Neural progenitor cell (in vitro differentiated cells): ENCODE measurements around the gene CFL2. TPM values are rescaled to one million over a fixed set of nuclear protein-coding genes. Genes with fewer than 3 reads are reported as not detected.
"Not testable (repeated sequence)": the region's sequence is repeated elsewhere in the genome, so short reads cannot be mapped to it uniquely, and the experiment has no call there.

Source experiments
- DNase-seq: peaks from one replicate; pipeline ENCODE4 v3.0.0-alpha.2; 2016; ENCODE audit warnings: low spot score
- H2AFZ ChIP-seq: fragments of 200-600 bp; sonication (generic); replicated peaks from 2 replicates; pipeline ENCODE4 v1.6.1; 2016; ENCODE audit warnings: antibody characterized with exemption
- H3F3A ChIP-seq: fragments of 200-600 bp; sonication (generic); 2 replicates; pipeline ENCODE4 v1.6.1; 2016; ENCODE audit warnings: antibody characterized with exemption, low read depth
- H3K27ac ChIP-seq: fragments of 200-600 bp; sonication (generic); 2 replicates; pipeline ENCODE4 v1.5.1; 2016; ENCODE audit warnings: mild to moderate bottlenecking
- H3K27me3 ChIP-seq: fragments of 200-600 bp; sonication (generic); 2 replicates; pipeline ENCODE4 v1.6.1; 2016; ENCODE audit warnings: mild to moderate bottlenecking, moderate library complexity
- H3K36me3 ChIP-seq: fragments of 200-600 bp; sonication (generic); 2 replicates; pipeline ENCODE4 v1.5.1; 2016
- H3K4me1 ChIP-seq: fragments of 200-600 bp; sonication (generic); 2 replicates; pipeline ENCODE4 v1.6.1; 2016; ENCODE audit warnings: mixed run types
- H3K4me2 ChIP-seq: fragments of 200-600 bp; sonication (generic); 2 replicates; pipeline ENCODE4 v1.6.1; 2016
- H3K4me3 ChIP-seq: fragments of 200-600 bp; sonication (generic); 2 replicates; pipeline ENCODE4 v1.5.1; 2016
- H3K79me2 ChIP-seq: fragments of 200-600 bp; sonication (generic); 2 replicates; pipeline ENCODE4 v1.6.1; 2016; ENCODE audit warnings: low read depth
- H3K9ac ChIP-seq: fragments of 200-600 bp; sonication (generic); 2 replicates; pipeline ENCODE4 v1.6.1; 2016
- H3K9me3 ChIP-seq: fragments of 200-600 bp; sonication (generic); 2 replicates; pipeline ENCODE4 v1.5.1; 2016; ENCODE audit warnings: low read depth
- H4K20me1 ChIP-seq: fragments of 200-600 bp; sonication (generic); 2 replicates; pipeline ENCODE4 v1.6.1; 2016; ENCODE audit warnings: low read depth
- H3K27ac Mint-ChIP-seq: 3 replicates; pipeline ENCODE4 v1.8.0; 2021; ENCODE audit warnings: mixed read lengths
- H3K27me3 Mint-ChIP-seq: 2 replicates; pipeline ENCODE4 v1.8.0; 2022; ENCODE audit warnings: low read depth, mild to moderate bottlenecking, inconsistent platforms, moderate library complexity, mixed read lengths; ENCODE audit not compliant: insufficient read depth
- H3K36me3 Mint-ChIP-seq: 3 replicates; pipeline ENCODE4 v1.8.0; 2021; ENCODE audit warnings: mixed read lengths
- H3K4me1 Mint-ChIP-seq: 3 replicates; pipeline ENCODE4 v1.8.0; 2021; ENCODE audit warnings: mixed read lengths
- H3K4me3 Mint-ChIP-seq: 3 replicates; pipeline ENCODE4 v1.8.0; 2021; ENCODE audit warnings: mild to moderate bottlenecking, moderate library complexity, mixed read lengths
- H3K9me3 Mint-ChIP-seq: 3 replicates; pipeline ENCODE4 v1.8.0; 2020; ENCODE audit warnings: mixed read lengths
- CTCF ChIP-seq: fragments of 200-600 bp; sonication (generic); IDR thresholded peaks from 2 replicates; pipeline ENCODE4 v1.5.1; 2017; ENCODE audit warnings: antibody characterized with exemption, mild to moderate bottlenecking
- EZH2 ChIP-seq: fragments of 200-600 bp; sonication (generic); IDR thresholded peaks from 2 replicates; pipeline ENCODE4 v1.6.1; 2017; ENCODE audit warnings: antibody characterized with exemption, mild to moderate bottlenecking, moderate library complexity
- EZH2phosphoT487 ChIP-seq: fragments of 200-600 bp; sonication (generic); IDR thresholded peaks from 2 replicates; pipeline ENCODE4 v1.6.1; 2017; ENCODE audit warnings: antibody characterized with exemption
- total RNA-seq: library from RNA; depleted of rRNA; stranded (reverse); fragments of >200 nt; gene quantifications from 2 replicates; pipeline ENCODE4 v1.2.3, GENCODE V29; 2015; ENCODE audit warnings: low replicate concordance

CFL2 gene
- total RNA-seq, 1 donor from 2014 or later, result 105 TPM

- Histone ChIP-seq H3K4me1 (no peaks in the 10 kb centered on the region), H4K20me1 (no peaks in the 10 kb centered on the region), H3K4me3 (no peak overlapping the region), H3K27me3 (no peaks in the 10 kb centered on the region), H3F3A (no peaks in the 10 kb centered on the region), H3K36me3 (no peaks in the 10 kb centered on the region), H2AFZ (no peak overlapping the region), H3K27ac (no peak overlapping the region), H3K9me3 (no peaks in the 10 kb centered on the region), H3K9ac (no peak overlapping the region), H3K79me2 (no peaks in the 10 kb centered on the region), H3K4me2 (no peak overlapping the region)
- Mint-ChIP-seq H3K36me3 (no peaks in the 10 kb centered on the region), H3K9me3 (peaks cover 4% of the 10 kb centered on the region), H3K4me1 (no peaks in the 10 kb centered on the region), H3K27me3 (no peaks in the 10 kb centered on the region), H3K4me3 (no peak overlapping the region), H3K27ac (no peak overlapping the region)
- TF ChIP-seq CTCF (no peak), EZH2phosphoT487 (no peak), EZH2 (no peak)
- DNase-seq, result no peak
Observed at GRCh38 chr14:34742270-34743115, 28.1 kb upstream of the CFL2 start.

DNA sequence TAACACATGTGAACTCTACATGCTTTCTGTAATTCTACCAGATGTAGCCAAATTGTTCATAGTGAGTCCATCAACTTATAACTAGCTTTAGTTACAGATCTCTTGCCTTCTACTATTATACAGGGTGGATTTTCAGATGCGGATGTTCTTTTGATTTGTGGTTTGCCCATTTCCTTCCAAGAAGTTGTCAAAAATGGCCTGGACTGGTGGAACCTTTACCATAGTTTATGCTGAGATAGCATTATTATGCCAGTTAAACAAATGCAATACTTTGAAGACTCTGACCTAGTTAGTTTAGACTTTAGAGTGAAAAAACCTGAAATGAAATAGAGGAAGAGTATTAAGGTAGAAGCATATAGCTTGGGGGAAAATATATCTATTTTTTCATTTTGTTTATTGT, 27.4 kb upstream of the CFL2 start:
- no peaks in the 10 kb centered on the region for H3K79me2 ChIP-seq
- no peaks in the 10 kb centered on the region for H3K4me1 Mint-ChIP-seq
- no peaks in the 10 kb centered on the region for H3K27me3 Mint-ChIP-seq
- no peak for DNase-seq
- no peak overlapping the region for H3K27ac Mint-ChIP-seq
- H3K9me3 Mint-ChIP-seq, result peaks cover 4% of the 10 kb centered on the region
- no peaks in the 10 kb centered on the region for H3K36me3 Mint-ChIP-seq
- no peak overlapping the region for H2AFZ ChIP-seq
- no peaks in the 10 kb centered on the region for H3K36me3 ChIP-seq
- H3K9ac ChIP-seq, result no peak overlapping the region
- H3K27ac ChIP-seq, result no peak overlapping the region
- no peaks in the 10 kb centered on the region for H4K20me1 ChIP-seq
- no peak overlapping the region for H3K4me3 ChIP-seq
- no peaks in the 10 kb centered on the region for H3F3A ChIP-seq
- H3K4me1 ChIP-seq, result no peaks in the 10 kb centered on the region
- no peaks in the 10 kb centered on the region for H3K27me3 ChIP-seq
- TF ChIP-seq EZH2 (no peak), CTCF (no peak), EZH2phosphoT487 (no peak)
- no peaks in the 10 kb centered on the region for H3K9me3 ChIP-seq
- H3K4me2 ChIP-seq, result no peak overlapping the region
- no peak overlapping the region for H3K4me3 Mint-ChIP-seq

- not testable (repeated sequence) for H2AFZ ChIP-seq, H3K27me3 ChIP-seq, H3K9me3 Mint-ChIP-seq, H3K27me3 Mint-ChIP-seq, H3K79me2 ChIP-seq, H3K4me2 ChIP-seq, H4K20me1 ChIP-seq, H3K36me3 ChIP-seq, H3K9me3 ChIP-seq, H3K27ac ChIP-seq, H3K27ac Mint-ChIP-seq, H3K36me3 Mint-ChIP-seq, H3K9ac ChIP-seq, H3K4me3 ChIP-seq, H3K4me1 Mint-ChIP-seq, DNase-seq, H3F3A ChIP-seq, H3K4me1 ChIP-seq, H3K4me3 Mint-ChIP-seq
Observed at GRCh38 chr14:34740139-34740538, 25.7 kb upstream of the CFL2 start.

DNA sequence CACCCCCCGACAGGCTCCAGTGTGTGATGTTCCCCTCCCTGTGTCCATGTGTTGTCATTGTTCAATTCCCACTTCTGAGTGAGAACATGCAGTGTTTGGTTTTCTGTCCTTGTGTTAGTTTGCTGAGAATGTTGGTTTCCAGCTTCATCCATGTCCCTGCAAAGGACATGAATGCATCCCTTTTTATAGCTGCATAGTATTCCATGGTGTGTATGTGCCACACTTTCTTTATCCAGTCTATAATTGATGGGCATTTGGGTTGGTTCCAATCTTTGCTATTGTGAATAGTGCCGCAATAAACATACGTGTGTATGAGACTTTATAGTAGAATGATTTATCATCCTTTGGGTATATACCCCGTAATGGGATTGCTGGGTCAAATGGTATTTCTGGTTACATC, 22.7 kb upstream of the CFL2 start:
- not testable (repeated sequence) for H3K9me3 Mint-ChIP-seq, H3K4me3 ChIP-seq, H3F3A ChIP-seq, H3K79me2 ChIP-seq, H3K36me3 ChIP-seq, H3K4me2 ChIP-seq, H3K9ac ChIP-seq, H3K27me3 Mint-ChIP-seq, H3K27me3 ChIP-seq, H3K4me3 Mint-ChIP-seq, H3K9me3 ChIP-seq, DNase-seq, H3K27ac Mint-ChIP-seq, H3K36me3 Mint-ChIP-seq, H3K4me1 Mint-ChIP-seq, H4K20me1 ChIP-seq, H3K4me1 ChIP-seq, H3K27ac ChIP-seq, H2AFZ ChIP-seq
